ENCODE data around the gene TOMM40.

Gene TOMM40

DNA sequence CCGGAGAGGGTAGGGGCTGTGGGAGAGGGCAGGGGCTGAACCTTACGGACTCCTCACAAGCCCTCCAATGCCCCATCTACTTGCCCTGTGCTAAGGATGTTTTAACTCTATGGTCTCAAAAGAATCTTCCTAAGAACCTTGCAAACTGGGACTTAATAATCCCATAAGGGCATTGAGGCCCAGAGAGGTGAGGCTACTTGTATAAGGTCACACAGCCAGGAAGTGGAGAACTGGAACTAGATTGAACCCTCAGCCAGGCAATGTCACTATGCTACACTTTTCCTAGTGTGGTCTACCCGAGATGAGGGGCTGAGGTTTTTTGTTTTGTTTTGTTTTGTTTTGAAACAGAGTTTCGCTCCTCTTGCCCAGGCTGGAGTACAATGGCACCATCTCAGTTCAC is 40.5 kb downstream of the TOMM40 start:
- no peak for DNase-seq

DNA sequence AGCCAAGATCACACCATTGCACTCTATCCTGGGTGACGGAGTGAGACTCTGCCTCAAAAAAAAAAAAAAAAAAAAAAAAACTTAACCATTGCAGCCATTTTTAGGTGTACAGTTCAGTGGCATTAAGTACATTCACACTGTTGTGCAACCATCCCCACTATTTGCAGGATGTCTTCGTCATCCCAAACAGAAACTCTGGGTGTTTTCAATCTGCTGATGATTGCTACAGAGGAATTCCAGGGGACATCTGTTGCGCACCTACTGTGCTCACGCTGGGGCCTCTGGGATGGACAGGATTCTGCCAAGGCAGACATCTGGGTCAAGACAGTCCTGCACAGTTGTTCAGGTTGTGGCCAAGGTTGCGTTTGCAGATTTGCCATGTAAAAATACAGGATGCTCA is 48.6 kb downstream of the TOMM40 start:
- DNase-seq, result no peak

GRCh38 chr19:44942067-44942571 is 51.1 kb downstream of the TOMM40 start, which contains the start of gene APOC4:
APOC4 (plus strand) TSS chr19:44942237; CDS start chr19:44942278, 41 bp downstream.
- DNase-seq, result no peak

GRCh38 chr19:44943801-44944249 is 52.8 kb downstream of the TOMM40 start:
- DNase-seq, result peak; percentile 45

GRCh38 chr19:44947041-44947581 is 56.1 kb downstream of the TOMM40 start:
- DNase-seq, result no peak

GRCh38 chr19:44948237-44948636 is 57.2 kb downstream of the TOMM40 start:
- DNase-seq, result no peak

DNA sequence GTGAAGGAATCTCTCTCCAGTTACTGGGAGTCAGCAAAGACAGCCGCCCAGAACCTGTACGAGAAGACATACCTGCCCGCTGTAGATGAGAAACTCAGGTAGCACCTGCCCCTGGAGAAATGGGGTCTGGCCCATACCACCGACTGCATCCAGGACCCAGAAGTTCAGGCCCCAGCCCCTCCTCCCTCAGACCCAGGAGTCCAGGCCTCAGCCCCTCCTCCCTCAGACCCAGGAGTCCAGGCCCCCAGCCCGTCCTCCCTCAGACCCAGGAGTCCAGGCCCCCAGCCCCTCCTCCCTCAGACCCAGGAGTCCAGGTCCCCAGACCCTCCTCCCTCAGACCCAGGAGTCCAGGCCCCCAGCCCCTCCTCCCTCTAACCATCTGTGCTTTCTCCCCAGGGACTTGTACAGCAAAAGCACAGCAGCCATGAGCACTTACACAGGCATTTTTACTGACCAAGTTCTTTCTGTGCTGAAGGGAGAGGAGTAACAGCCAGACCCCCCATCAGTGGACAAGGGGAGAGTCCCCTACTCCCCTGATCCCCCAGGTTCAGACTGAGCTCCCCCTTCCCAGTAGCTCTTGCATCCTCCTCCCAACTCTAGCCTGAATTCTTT is 57.8 kb downstream of the TOMM40 start:
- no peak for DNase-seq

DNA sequence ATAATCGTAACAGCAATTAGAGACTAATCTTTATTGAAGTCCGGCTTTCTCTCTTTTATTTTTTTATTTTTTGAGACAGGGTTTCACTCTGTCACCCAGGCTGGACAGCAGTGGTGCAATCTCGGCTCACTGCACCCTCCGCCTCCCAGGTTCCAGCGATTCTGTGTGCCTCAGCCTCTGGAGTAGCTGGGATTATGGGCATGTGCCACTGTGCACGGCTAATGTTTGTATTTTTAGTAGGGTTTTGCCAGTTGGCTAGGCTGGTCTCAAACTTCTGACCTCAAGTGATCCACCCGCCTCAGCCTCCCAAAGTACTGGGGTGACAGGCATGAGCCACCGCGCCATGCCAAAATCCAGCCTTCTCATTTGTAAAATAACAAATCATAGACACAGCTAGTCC is 58.5 kb downstream of the TOMM40 start:
- no peak for DNase-seq

DNA sequence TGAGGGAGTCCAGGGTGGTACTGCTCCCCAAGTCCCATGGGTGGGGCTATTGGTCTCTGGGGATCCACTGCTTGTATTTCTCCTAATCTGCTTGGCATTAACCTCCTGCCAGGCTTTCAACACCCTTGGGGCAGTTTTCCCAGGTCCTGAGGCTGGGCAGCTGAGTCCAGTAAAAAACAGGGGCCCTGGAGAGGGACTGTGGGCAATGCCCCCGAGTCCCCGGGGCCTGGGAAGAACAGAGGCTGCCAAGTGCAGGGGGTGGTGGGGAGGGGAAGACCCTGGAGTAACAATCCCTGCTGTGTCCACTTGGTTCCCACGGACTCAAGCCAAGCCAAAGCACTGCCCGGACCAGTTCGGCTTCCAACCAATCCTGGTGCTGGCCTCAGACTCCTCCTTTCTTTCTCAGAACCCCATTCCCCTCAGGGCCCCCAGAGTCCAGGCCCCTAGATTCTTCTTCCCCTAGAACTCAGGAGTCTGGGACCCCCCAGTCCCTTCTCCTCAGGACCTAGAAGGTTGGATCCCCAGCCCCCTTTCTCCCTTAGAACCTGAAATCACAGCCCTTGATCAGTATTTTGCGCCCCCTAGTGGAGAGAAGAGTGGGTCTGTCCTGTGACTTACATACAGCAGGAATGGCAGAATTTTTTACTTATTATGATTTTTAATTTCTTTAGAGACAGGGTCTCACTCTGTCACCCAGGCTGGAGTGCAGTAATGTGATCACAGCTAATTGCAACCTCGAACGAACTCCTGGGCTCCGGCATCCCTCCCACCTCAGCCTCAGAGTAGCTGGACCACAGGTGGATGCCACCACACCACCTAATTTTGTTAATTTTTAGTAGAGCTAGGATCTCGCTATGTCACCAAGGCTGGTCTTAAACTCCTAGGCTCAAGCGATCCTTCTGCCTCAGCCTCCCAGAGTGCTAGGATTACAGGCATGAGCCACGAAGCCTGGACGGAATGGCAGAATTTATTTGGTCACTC is 60.4 kb downstream of the TOMM40 start:
- peak; percentile 50 for DNase-seq

Measured in CD4-positive, alpha-beta T cell treated with Interferon gamma for 1 hour (primary cell).